ENCODE data around the gene OR1E1.
"Not testable (repeated sequence)": the region's sequence is repeated elsewhere in the genome, so short reads cannot be mapped to it uniquely, and the experiment has no call there.

OR1E1 gene, protein sequence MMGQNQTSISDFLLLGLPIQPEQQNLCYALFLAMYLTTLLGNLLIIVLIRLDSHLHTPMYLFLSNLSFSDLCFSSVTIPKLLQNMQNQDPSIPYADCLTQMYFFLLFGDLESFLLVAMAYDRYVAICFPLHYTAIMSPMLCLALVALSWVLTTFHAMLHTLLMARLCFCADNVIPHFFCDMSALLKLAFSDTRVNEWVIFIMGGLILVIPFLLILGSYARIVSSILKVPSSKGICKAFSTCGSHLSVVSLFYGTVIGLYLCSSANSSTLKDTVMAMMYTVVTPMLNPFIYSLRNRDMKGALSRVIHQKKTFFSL

DNA sequence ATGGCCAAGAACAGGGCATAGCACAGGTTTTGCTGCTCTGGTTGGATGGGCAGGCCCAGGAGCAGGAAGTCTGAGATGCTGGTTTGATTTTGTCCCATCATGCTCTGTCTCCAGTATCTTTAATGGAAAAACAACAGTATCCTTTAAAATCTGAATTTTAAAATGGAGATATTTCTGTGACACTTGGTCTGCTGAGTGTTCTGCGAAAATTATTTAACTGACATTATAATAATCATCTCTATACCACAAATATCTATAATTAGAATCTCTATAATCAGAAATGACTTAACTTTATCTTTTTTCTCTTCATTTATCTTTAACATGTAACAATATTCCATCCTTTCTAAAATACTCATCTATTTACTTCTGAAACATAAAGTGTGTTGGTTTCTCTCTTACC is at the start of gene OR1E1:
OR1E1 (minus strand) TSS at position 101 of the 400 bp plus-strand sequence; CDS start at position 101, 0 bp downstream.
- no peak for DNase-seq (ENCODE audit: low spot score)

DNA sequence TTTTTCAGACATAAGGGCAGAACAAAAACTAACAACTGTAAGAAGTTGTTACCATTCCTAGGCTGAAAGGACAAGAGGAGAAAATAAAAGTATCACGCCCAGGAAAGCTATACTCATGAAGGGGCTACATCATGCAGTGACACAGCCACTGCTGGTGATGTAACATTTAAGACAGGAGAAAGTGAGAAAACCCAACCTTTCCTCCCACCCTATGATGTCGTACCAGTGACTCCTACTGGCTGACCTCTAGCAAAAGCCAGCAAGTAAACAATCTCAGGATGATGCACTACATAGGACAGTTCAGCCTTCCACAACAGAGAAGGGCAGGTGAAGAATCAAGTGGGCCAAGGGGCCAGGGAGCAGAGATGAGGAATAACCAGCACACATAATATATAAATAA is 49.4 kb upstream of the OR1E1 start:
- DNase-seq (ENCODE audit: low spot score) = no peak

DNA sequence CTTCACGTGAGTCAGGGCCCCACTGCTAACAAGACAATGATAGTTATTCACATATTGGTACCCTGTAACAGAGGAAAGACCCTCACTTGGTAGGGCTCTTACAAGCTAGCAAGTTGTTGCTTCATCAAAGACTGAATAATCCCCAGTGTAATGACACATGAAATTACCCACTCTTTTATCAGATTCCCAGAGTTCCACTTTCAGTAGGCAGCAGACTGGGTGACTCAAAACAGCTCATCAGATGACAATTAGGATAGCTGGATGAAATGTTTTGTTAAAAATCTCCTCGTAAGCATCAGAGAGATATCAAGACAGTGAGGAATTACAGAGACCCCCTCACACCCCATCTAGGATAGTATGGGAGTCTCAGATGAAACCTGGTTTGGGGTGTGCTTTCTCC is 42.2 kb upstream of the OR1E1 start:
- no peak for DNase-seq (ENCODE audit: low spot score)

DNA sequence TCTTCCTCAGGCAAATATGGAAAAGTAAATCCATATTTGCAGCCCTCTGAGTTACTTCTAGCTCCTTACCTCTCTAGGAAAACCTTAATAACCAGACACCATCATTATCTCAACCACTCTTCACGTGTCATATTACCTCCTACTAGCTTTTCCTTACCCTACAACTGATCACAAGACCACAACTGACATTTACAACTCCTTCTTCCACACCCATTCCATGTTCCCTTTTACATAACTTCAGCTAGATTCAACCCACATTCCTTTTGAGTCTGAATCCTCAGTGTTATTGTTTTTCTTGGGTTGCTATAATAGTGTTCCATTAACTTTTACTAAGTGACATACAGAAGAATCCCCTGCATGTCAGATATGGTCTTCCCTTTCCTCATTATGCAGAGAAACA is 40.2 kb upstream of the OR1E1 start:
- DNase-seq (ENCODE audit: low spot score) = no peak

DNA sequence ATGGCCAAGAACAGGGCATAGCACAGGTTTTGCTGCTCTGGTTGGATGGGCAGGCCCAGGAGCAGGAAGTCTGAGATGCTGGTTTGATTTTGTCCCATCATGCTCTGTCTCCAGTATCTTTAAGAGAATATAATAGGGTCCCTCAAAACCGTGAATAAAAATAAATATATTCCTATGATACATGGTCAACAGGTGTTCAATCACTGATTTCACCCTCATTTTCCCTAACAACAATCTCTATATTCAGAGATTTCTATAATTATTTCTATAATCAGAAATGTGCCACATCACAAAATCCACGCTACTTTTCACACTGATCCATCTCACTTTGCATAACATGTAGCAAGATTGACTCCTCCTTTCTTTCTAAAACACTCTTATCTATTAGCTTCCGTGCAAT is 35.5 kb upstream of the OR1E1 start, which contains the start of gene OR1E2:
OR1E2 (minus strand) TSS at position 101 of the 400 bp plus-strand sequence; CDS start at position 101, 0 bp downstream.
- DNase-seq (ENCODE audit: low spot score) = no peak

DNA sequence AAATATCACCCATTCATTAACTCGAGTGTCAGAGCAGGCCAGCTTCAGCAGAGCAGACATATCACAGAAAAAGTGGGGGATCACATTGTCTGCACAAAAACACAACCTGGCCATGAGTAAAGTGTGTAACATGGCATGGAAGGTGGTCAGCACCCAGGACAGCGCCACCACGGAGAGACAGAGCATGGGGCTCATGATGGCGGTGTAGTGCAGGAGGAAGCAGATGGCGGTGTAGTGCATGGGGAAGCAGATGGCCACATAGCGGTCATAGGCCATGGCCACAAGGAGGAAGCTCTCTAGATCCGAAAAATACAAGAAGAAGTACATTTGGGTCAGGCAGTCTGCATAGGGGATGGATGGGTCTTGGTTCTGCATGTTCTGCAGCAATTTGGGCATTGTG is 35.0 kb upstream of the OR1E1 start:
- DNase-seq (ENCODE audit: low spot score) = not testable (repeated sequence)

DNA sequence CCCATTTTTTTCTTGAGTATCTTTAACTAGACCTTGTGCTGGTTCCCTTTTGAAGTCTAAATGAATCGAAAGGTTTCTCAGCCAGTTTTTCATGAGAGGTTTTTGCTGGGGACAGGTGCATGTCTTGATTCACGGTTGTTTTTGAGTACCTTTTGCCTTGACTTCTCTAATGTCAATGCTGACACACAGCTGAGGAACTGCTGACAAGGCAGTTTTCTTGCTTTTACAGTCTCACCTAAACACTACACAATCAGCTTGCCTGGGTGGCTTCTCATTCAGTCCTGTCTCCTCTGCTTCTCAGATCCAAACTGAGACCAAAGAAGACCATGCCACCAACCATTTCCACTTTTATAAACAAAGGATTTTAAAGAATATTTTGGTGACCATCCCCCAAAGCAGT is 20.0 kb upstream of the OR1E1 start:
- no peak for DNase-seq (ENCODE audit: low spot score)

DNA sequence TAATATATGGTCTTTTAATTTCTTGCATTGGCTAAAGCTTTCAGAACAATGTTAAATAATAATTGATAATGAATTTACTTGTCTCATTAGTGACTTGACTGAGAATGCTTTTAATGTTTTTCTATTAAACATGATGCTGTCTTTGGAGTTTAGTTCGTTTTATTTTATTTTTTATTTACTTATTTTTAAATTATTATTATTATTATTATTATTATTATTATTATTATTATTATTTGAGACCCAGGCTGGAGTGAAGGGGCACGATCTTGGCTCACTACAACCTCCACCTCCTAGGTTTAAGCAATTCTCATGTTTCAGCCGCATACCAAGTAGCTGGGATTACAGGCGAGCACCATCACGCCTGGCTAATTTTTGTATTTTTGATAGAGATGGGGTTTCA is 17.4 kb upstream of the OR1E1 start:
- DNase-seq (ENCODE audit: low spot score) = no peak

DNA sequence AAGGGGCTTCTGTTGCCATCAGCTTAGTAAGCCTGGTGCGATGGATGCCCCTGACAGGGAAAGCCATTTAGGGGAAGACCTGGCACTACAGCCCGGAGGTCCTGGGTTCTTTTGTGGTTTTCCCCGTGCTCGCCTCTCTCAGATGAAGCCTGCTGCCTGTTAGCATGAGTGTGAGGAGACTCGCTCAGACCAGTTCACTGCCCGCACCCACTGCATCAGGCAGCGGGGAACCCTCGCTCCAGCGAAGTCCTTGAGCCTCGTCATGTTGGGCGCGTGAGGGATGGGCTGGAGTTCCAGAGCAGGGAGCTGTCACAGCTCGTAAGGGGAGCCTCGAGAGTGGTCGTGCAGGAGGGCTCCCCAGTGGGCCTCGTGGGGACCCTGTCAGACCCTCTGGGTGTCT is 14.0 kb upstream of the OR1E1 start:
- DNase-seq (ENCODE audit: low spot score) = not testable (repeated sequence)

DNA sequence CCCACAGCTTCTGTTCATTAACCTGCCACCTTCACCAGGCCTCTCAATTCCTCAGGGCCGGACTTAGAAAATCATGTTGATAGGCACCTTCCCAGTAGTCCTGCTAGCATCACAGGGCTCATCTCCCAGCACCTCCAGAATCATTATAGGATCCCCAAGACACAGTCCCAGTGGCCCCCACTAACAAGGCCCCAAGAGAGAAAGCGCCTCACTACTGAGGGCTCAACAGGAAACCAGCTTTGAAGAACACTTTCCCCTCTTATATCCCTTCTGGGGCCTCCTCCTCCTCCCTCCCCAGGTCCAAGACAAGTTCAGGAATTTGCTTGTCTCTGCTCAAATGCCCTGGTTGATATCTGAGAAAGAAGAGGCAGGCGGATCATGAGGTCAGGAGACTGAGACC is 12.9 kb upstream of the OR1E1 start, which contains the start of gene OR3A3:
OR3A3 (plus strand) TSS at position 301 of the 400 bp plus-strand sequence.
- DNase-seq (ENCODE audit: low spot score) = no peak

DNA sequence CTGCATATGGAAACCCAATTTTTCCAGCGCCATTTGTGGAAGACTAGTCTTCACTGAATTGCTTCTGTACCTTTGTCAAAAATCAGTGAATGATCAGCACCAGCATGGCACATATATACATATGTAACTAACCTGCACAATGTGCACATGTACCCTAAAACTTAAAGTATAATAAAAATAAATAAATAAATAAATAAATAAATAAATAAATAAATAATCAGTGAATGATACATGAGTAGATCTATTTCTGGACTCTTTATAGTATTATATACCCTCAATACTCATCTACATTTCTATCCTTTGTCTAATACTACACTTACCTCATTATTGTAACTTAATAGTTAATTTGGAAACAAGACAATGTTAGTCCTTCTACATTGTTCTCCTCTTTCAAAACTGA is 5.6 kb upstream of the OR1E1 start:
- DNase-seq (ENCODE audit: low spot score) = not testable (repeated sequence)

DNA sequence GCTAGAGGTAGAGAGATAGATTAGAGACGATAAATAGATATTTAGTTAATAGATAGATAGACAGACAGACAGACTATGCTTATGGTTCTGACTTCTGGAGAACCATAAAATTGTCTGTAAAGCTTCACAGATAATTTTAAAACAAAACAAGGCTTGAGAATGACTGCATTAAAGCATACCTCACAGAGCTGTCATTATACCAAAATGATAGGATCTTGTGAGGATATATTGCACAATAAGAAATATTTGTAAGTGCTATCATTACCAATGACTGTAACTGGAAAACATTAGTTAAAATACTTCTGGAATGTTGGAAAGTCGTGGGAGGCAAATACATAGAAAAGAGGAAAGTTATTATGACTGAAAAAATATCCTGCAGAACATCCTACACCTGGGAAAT is 3.6 kb upstream of the OR1E1 start:
- DNase-seq (ENCODE audit: low spot score) = no peak

DNA sequence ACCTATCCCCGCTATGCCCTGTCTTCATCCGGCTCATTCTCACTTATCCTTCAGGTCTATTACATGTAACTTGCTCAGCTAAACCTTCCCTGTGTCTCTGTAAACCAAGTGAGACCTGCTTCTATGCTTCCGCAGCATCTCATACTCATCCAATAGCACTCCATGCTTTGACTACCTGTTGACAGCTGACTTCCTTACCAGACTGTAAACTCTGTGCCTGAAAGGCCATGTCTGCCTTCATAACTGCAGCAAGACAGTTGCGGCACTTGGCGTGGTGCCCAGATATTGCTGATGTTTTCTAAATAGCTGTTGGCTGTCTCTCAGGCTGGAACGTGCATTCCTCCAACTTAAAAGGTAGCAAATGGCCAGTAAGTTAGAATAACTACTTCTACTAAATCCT is 1.8 kb upstream of the OR1E1 start:
- DNase-seq (ENCODE audit: low spot score) = no peak

DNA sequence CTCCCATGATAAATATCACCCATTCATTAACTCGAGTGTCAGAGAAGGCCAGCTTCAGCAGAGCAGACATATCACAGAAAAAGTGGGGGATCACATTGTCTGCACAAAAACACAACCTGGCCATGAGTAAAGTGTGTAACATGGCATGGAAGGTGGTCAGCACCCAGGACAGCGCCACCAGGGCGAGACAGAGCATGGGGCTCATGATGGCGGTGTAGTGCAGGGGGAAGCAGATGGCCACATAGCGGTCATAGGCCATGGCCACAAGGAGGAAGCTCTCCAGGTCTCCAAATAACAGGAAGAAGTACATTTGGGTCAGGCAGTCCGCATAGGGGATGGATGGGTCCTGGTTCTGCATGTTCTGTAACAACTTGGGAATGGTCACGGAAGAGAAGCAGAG is 409 bp downstream of the OR1E1 start:
- not testable (repeated sequence) for DNase-seq (ENCODE audit: low spot score)

DNA sequence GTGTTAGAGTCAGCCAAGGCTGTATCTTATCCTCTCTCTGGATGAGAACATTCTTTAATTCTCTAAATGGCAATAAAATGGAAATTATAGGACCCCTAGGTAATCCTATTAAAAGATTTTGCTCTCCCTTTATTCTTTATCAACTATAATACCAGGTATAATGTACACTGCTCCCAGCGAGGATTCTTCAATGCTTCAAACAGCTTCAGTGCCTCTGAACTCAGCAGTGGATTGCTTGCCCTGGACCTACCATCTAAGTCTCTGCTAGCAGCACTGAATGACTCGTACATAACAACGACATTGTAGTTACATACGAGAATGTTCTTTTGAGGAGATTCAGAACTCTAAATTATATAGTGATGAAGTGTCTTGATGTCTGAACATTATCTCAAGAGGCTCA is 8.4 kb downstream of the OR1E1 start:
- no peak for DNase-seq (ENCODE audit: low spot score)

DNA sequence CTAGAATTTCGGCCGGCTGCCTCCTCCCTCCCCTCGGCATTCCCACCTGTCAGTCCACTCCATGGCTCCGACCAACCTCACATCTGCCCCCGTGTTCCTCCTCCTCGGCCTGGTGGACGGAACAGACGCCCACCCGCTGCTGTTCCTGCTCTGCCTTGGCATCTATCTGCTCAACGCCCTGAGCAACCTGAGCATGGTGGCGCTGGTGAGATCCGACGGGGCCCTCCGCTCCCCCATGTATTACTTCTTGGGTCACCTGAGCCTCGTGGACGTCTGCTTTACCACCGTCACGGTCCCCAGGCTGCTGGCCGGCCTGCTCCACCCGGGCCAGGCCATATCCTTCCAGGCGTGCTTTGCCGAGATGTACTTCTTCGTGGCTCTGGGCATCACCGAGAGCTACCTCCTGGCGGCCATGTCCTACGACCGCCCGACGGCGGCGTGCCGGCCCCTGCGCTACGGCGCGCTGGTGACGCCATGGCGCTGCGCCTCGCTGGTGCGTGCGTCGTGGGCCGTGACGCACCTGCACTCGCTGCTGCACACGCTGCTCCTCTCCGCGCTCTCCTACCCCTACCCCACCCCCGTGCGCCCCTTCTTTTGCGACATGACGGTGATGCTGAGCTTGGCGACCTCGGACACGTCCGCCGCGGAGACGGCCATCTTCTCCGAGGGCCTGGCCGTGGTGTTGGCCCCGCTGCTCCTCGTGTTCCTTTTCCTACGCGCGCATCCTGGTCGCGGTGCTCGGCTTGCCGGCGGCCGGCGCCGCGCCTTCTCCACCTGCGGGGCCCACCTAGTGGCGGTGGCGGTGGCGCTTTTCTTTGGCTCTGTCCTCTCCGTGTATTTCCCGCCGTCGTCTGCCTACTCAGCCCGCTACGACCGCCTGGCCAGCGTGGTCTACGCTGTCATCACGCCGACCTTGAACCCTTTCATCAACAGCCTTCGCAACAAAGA is 12.1 kb downstream of the OR1E1 start, which contains the start of gene OR3A2:
OR3A2 (minus strand) TSS at position 440 of the 948 bp plus-strand sequence.
- DNase-seq (ENCODE audit: low spot score) = no peak

DNA sequence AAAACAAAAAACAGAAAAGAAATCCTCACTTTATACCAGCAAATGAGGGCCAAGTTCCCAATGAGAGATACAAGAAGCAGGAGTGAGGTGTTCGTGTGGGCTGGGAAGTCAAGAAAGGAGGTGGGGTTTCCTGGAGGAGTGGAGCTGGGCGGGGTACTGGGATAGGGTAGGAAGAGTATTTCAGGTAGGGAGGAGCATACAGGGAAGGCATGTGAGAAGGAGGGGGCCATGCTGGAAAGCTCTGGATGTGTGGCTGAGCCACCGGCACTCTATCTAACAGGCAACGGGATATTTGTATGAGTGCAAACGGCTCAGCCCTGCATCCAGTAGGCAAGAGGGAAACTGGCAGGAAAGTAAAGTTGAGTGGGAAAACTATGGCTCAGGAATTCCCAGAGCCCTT is 16.3 kb downstream of the OR1E1 start:
- no peak for DNase-seq (ENCODE audit: low spot score)

DNA sequence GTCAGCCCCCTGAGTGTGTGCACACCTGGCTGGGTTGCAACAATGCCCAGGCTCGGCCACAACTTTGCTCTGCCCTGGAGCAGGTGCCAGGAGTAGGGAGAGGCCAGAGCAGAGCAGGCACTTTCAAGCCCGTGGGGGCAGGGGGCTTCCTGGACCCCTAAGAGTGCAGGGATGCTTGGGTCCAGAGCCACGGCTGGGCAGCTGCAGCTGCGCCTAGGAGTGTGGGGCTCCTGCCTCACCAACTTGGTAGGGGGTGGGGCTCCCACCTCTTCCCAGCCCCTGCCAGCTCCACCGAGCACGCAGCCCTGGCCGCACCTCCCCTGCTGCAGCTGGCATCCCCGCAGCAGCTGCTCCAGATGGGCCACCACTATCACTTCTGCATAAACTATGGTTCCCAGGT is 19.9 kb downstream of the OR1E1 start:
- DNase-seq (ENCODE audit: low spot score) = no peak

DNA sequence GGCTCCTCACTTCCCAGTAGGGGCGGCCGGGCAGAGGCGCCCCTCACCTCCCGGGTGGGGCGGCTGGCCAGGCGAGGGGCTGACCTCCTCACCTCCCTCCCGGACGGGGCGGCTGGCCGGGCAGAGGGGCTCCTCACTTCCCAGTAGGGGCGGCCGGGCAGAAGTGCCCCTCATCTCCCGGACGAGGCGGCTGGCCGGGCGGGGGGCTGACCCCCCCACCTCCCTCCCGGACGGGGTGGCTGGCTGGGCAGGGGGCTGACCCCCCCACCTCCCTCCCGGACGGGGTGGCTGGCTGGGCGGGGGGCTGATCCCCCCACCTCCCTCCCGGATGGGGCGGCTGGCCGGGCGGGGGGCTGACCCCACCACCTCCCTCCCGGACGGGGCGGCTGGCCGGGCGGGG is 27.0 kb downstream of the OR1E1 start:
- DNase-seq (ENCODE audit: low spot score) = not testable (repeated sequence)

Measured in HuH-7.5 (cell line).